ENCODE data around the gene LHFPL3. TPM values are rescaled to one million over a fixed set of nuclear protein-coding genes. Genes with fewer than 3 reads are reported as not detected.

Gene LHFPL3
- total and polyA plus RNA-seq, 2 of the 13 experiments (the other 11 are each of a cell fraction or from before 2014, with no cell fraction given) = not detected

DNA sequence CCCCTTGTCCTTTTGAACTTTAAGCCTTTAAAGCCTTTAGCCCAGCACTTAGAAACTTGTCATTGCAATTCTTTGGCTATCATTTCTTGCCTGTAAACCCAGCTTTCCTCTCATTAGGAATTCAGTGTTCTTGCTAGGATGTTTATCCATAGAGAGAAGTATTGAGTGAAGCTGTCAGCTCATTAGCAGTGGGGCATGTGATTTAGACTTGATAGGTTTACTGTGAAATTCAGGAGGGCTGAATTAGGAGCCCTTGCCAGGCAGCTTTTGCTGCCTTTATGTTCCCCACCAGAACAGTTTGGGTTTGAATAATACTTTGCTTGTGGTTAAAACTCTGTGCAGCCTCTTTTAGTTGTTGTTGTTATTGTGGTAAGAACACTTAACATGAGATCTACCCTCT is 39.5 kb downstream of the LHFPL3 start (continued):
- no peak for TF ChIP-seq ZNF496 (CRISPR knock-in tag; IDR thresholded peaks at IDR 0.05; ENCODE audit: insufficient replicate concordance)
- no peak for TF ChIP-seq RFX3 (CRISPR knock-in tag; IDR thresholded peaks at IDR 0.05)
- TF ChIP-seq, protein P1, sequence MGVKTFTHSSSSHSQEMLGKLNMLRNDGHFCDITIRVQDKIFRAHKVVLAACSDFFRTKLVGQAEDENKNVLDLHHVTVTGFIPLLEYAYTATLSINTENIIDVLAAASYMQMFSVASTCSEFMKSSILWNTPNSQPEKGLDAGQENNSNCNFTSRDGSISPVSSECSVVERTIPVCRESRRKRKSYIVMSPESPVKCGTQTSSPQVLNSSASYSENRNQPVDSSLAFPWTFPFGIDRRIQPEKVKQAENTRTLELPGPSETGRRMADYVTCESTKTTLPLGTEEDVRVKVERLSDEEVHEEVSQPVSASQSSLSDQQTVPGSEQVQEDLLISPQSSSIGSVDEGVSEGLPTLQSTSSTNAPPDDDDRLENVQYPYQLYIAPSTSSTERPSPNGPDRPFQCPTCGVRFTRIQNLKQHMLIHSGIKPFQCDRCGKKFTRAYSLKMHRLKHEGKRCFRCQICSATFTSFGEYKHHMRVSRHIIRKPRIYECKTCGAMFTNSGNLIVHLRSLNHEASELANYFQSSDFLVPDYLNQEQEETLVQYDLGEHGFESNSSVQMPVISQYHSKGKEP (CRISPR knock-in tag; IDR thresholded peaks at IDR 0.05) = no peak
- TF ChIP-seq NFYC (CRISPR knock-in tag; IDR thresholded peaks at IDR 0.05) = no peak
- TF ChIP-seq SIX1 (CRISPR knock-in tag; IDR thresholded peaks at IDR 0.05; ENCODE audit: borderline replicate concordance) = no peak

DNA sequence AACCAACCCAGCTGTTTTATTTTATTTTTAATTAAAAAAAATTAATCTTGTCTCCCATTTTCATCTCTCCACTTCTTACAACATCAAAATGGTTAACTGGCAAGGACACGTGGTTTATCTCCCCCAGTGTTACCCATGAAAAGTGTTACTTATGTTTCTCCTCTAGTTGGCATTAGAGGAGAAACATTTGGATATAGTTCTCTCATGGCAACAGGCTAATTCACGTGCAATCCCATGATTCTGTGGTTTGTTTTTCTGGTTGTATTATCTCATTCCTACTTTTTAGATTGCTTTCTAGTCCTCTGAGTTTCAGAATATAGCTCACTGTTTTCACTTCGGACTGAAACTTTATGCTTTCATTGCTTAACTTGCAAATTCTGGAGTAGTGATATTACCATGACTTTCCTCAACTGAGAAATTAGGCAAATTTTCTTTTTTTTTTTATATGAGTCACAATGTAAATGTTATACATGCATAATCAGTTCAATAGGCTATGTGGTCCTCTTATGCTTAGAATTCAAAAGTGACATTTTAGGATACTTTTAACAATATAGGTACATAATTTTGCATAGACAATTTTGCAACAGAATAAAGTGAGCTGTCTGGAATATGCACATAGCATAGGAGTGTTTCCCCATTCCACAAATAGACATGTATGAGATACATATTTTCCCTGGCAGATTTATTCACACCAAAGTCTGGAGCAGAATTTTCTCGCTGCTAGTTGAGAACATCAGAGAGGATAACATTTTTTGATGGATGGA is 43.0 kb downstream of the LHFPL3 start:
- Histone ChIP-seq H3K9me3 (ENCODE audit: low read length) (no peaks in the 10 kb centered on the region), H2AFZ (ENCODE audit: low read length) (no peak overlapping the region), H3K79me2 (ENCODE audit: insufficient read depth, low read length) (no peaks in the 10 kb centered on the region), H3K9ac (ENCODE audit: insufficient read depth, low read depth, low read length) (no peak overlapping the region), H4K20me1 (ENCODE audit: insufficient read depth, low read length) (no peaks in the 10 kb centered on the region), H3K27ac (ENCODE audit: extremely low read length, insufficient read depth, low read length) (no peak overlapping the region), H3K4me3 (replicated peaks in 1 of 3; ENCODE audit: insufficient read depth in 1 of 3, low read depth in 2 of 3, low read length in 3 of 3) (no peak overlapping the region), H3K4me1 (ENCODE audit: insufficient read depth, low read length) (no peaks in the 10 kb centered on the region), H3K36me3 (replicated peaks in 1 of 2; ENCODE audit: control insufficient read depth in 1 of 2, insufficient read depth in 2 of 2, low read length in 2 of 2) (no peaks in the 10 kb centered on the region), H3K4me2 (ENCODE audit: low read depth, low read length) (no peak overlapping the region), H3K27me3 (ENCODE audit: control insufficient read depth in 1 of 2, insufficient read depth in 2 of 2, low read length in 2 of 2) (peaks cover 0 to 4% of the 10 kb centered on the region in 2 experiments; a peak in 2 of 5 replicates)
- no TSS peak for BruUV-seq (replicated peaks)
- intact Hi-C loops (cut with micrococcal nuclease; ENCODE audit: unreplicated experiment) = no loop called here
- ATAC-seq = no peak
- 1% methylated on average over 4 of the region's 4 CpGs for WGBS (ENCODE audit: low lambda C conversion rate)
- DNase-seq (ENCODE audit: low spot score) = no peak
- CTCF ChIA-PET (ENCODE audit: low intra/inter-chr PET ratio, low total read pairs) = no interaction called here
- FAIRE-seq = no peak
- POLR2A ChIA-PET = no interaction called here
- in situ Hi-C loops (cut with HindIII; ENCODE audit: extremely low pct_ligation_motif_present, low pct_unique_long_range_greater_than_20kb) = no loop called here
- TF ChIP-seq, protein P2, sequence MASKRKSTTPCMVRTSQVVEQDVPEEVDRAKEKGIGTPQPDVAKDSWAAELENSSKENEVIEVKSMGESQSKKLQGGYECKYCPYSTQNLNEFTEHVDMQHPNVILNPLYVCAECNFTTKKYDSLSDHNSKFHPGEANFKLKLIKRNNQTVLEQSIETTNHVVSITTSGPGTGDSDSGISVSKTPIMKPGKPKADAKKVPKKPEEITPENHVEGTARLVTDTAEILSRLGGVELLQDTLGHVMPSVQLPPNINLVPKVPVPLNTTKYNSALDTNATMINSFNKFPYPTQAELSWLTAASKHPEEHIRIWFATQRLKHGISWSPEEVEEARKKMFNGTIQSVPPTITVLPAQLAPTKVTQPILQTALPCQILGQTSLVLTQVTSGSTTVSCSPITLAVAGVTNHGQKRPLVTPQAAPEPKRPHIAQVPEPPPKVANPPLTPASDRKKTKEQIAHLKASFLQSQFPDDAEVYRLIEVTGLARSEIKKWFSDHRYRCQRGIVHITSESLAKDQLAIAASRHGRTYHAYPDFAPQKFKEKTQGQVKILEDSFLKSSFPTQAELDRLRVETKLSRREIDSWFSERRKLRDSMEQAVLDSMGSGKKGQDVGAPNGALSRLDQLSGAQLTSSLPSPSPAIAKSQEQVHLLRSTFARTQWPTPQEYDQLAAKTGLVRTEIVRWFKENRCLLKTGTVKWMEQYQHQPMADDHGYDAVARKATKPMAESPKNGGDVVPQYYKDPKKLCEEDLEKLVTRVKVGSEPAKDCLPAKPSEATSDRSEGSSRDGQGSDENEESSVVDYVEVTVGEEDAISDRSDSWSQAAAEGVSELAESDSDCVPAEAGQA (IDR thresholded peaks at IDR 0.05; ENCODE audit: low read depth) = no peak
- TF ChIP-seq, protein P2 (CRISPR knock-in tag; IDR thresholded peaks at IDR 0.05; ENCODE audit: borderline replicate concordance) = no peak
- TF ChIP-seq ZNF232 (CRISPR knock-in tag; IDR thresholded peaks at IDR 0.05; ENCODE audit: borderline replicate concordance) (no peak), HNF4G (IDR thresholded peaks at IDR 0.05; ENCODE audit: borderline replicate concordance, low read depth, low read length) (no peak), HNF4G (CRISPR knock-in tag; IDR thresholded peaks at IDR 0.05; ENCODE audit: borderline replicate concordance, low read depth) (no peak)
- TF ChIP-seq, protein P3, sequence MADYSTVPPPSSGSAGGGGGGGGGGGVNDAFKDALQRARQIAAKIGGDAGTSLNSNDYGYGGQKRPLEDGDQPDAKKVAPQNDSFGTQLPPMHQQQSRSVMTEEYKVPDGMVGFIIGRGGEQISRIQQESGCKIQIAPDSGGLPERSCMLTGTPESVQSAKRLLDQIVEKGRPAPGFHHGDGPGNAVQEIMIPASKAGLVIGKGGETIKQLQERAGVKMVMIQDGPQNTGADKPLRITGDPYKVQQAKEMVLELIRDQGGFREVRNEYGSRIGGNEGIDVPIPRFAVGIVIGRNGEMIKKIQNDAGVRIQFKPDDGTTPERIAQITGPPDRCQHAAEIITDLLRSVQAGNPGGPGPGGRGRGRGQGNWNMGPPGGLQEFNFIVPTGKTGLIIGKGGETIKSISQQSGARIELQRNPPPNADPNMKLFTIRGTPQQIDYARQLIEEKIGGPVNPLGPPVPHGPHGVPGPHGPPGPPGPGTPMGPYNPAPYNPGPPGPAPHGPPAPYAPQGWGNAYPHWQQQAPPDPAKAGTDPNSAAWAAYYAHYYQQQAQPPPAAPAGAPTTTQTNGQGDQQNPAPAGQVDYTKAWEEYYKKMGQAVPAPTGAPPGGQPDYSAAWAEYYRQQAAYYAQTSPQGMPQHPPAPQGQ (CRISPR knock-in tag; IDR thresholded peaks at IDR 0.05; ENCODE audit: borderline replicate concordance) = no peak
- TF ChIP-seq, protein P4, sequence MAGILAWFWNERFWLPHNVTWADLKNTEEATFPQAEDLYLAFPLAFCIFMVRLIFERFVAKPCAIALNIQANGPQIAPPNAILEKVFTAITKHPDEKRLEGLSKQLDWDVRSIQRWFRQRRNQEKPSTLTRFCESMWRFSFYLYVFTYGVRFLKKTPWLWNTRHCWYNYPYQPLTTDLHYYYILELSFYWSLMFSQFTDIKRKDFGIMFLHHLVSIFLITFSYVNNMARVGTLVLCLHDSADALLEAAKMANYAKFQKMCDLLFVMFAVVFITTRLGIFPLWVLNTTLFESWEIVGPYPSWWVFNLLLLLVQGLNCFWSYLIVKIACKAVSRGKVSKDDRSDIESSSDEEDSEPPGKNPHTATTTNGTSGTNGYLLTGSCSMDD (CRISPR knock-in tag; IDR thresholded peaks at IDR 0.05) = no peak
